ENCODE data around the gene CCL5. TPM values are rescaled to one million over a fixed set of nuclear protein-coding genes. Genes with fewer than 3 reads are reported as not detected.
"Not testable (repeated sequence)": the region's sequence is repeated elsewhere in the genome, so short reads cannot be mapped to it uniquely, and the experiment has no call there.

Gene CCL5
- total RNA-seq, 2 experiments from 2014 or later, result 33.1 to 50.4 TPM

GRCh38 chr17:35897772-35898171 is 17.6 kb upstream of the CCL5 start:
- H3K36me3 Mint-ChIP-seq (ENCODE audit: low read depth); H3K4me3 Mint-ChIP-seq; POLR2A ChIA-PET; intact Hi-C loops (cut with DNase I, micrococcal nuclease); H3K27me3 Mint-ChIP-seq; DNase-seq; H3K9me3 Mint-ChIP-seq (ENCODE audit: low read depth): not testable (repeated sequence)
- H3K4me1 Mint-ChIP-seq, result peaks cover 29% of the 10 kb centered on the region
- peak overlapping the region; percentile 81 for H3K27ac Mint-ChIP-seq
- CTCF ChIA-PET, result interaction anchor here (0.7 to 1.0 kb wide), 2 partner anchors 18 to 56 kb away, joined by 3 to 4 read pairs; partner anchors contain the start of gene CCL5
- ATAC-seq, result peak; percentile 56

GRCh38 chr17:35895636-35896587 is 15.8 kb upstream of the CCL5 start:
- peak overlapping the region; percentile 65 for H3K27ac Mint-ChIP-seq
- no peaks in the 10 kb centered on the region for H3K36me3 Mint-ChIP-seq (ENCODE audit: low read depth)
- ATAC-seq (peak; percentile 52), DNase-seq (peak; percentile 47)
- POLR2A ChIA-PET, result interaction anchor here (0.7 to 1.0 kb wide), 2 partner anchors 14 to 15 kb away, joined by 3 to 4 read pairs; no protein-coding TSS in a partner anchor
- intact Hi-C loops (cut with DNase I, micrococcal nuclease), result no loop called here
- H3K9me3 Mint-ChIP-seq (ENCODE audit: low read depth), result no peaks in the 10 kb centered on the region
- no peaks in the 10 kb centered on the region for H3K27me3 Mint-ChIP-seq
- H3K4me1 Mint-ChIP-seq, result peaks cover 41% of the 10 kb centered on the region
- CTCF ChIA-PET, result interaction anchor here (0.6 to 1.2 kb wide), 2 partner anchors 12 to 587 kb away, joined by 3 to 4 read pairs; no protein-coding TSS in a partner anchor
- no peak overlapping the region for H3K4me3 Mint-ChIP-seq

GRCh38 chr17:35894206-35894605 is 14.0 kb upstream of the CCL5 start:
- POLR2A ChIA-PET, result no interaction called here
- intact Hi-C loops (cut with DNase I, micrococcal nuclease), result no loop called here
- no peaks in the 10 kb centered on the region for H3K9me3 Mint-ChIP-seq (ENCODE audit: low read depth)
- DNase-seq (no peak), ATAC-seq (no peak)
- no peaks in the 10 kb centered on the region for H3K27me3 Mint-ChIP-seq
- H3K4me3 Mint-ChIP-seq, result no peak overlapping the region
- H3K36me3 Mint-ChIP-seq (ENCODE audit: low read depth), result no peaks in the 10 kb centered on the region
- H3K4me1 Mint-ChIP-seq, result peaks cover 50% of the 10 kb centered on the region
- H3K27ac Mint-ChIP-seq, result no peak overlapping the region
- CTCF ChIA-PET, result no interaction called here

GRCh38 chr17:35893751-35894150 is 13.6 kb upstream of the CCL5 start:
- DNase-seq (no peak), ATAC-seq (no peak)
- peaks cover 49% of the 10 kb centered on the region for H3K4me1 Mint-ChIP-seq
- H3K27me3 Mint-ChIP-seq, result no peaks in the 10 kb centered on the region
- no peaks in the 10 kb centered on the region for H3K36me3 Mint-ChIP-seq (ENCODE audit: low read depth)
- ChIA-PET POLR2A (no interaction called here), CTCF (interaction anchor here (1.4 kb wide), 1 partner anchor 16 kb away, joined by 3 read pairs; no protein-coding TSS in a partner anchor)
- no peak overlapping the region for H3K4me3 Mint-ChIP-seq
- intact Hi-C loops (cut with DNase I, micrococcal nuclease), result no loop called here
- H3K9me3 Mint-ChIP-seq (ENCODE audit: low read depth), result no peaks in the 10 kb centered on the region
- H3K27ac Mint-ChIP-seq, result no peak overlapping the region

GRCh38 chr17:35892091-35893035 is 12.2 kb upstream of the CCL5 start:
- H3K27me3 Mint-ChIP-seq, result no peaks in the 10 kb centered on the region
- ChIA-PET POLR2A (interaction anchor here (0.7 to 1.1 kb wide), 2 partner anchors 13 to 83 kb away, joined by 3 to 4 read pairs; partner anchors contain the start of gene TAF15), CTCF (interaction anchor here (0.6 to 1.4 kb wide), 5 partner anchors 9 to 46 kb away, joined by 3 to 4 read pairs (median 3); no protein-coding TSS in a partner anchor)
- no peaks in the 10 kb centered on the region for H3K36me3 Mint-ChIP-seq (ENCODE audit: low read depth)
- no peaks in the 10 kb centered on the region for H3K9me3 Mint-ChIP-seq (ENCODE audit: low read depth)
- DNase-seq, result peak; percentile 76
- peak overlapping the region; percentile 71 for H3K27ac Mint-ChIP-seq
- intact Hi-C loops (cut with DNase I, micrococcal nuclease), result no loop called here
- H3K4me1 Mint-ChIP-seq, result peaks cover 38% of the 10 kb centered on the region
- ATAC-seq, result peak; percentile 74
- no peak overlapping the region for H3K4me3 Mint-ChIP-seq

GRCh38 chr17:35891269-35891668 is 11.1 kb upstream of the CCL5 start:
- POLR2A ChIA-PET, result interaction anchor here (0.6 to 0.7 kb wide), 2 partner anchors 16 to 22 kb away, joined by 4 to 8 read pairs; no protein-coding TSS in a partner anchor
- Mint-ChIP-seq H3K4me1 (peaks cover 36% of the 10 kb centered on the region), H3K27ac (no peak overlapping the region), H3K9me3 (ENCODE audit: low read depth) (no peaks in the 10 kb centered on the region), H3K4me3 (no peak overlapping the region), H3K27me3 (no peaks in the 10 kb centered on the region), H3K36me3 (ENCODE audit: low read depth) (no peaks in the 10 kb centered on the region)
- CTCF ChIA-PET, result interaction anchor here (1.2 kb wide), 1 partner anchor 20 kb away, joined by 5 read pairs; no protein-coding TSS in a partner anchor
- intact Hi-C loops (cut with DNase I, micrococcal nuclease), result no loop called here
- ATAC-seq (no peak), DNase-seq (no peak)

- intact Hi-C loops (cut with DNase I, micrococcal nuclease), result no loop called here
- POLR2A ChIA-PET, result interaction anchor here (0.6 kb wide), 1 partner anchor 15 kb away, joined by 4 read pairs; no protein-coding TSS in a partner anchor
- H3K4me3 Mint-ChIP-seq, result no peak overlapping the region
- no peaks in the 10 kb centered on the region for H3K9me3 Mint-ChIP-seq (ENCODE audit: low read depth)
- no peak overlapping the region for H3K27ac Mint-ChIP-seq
- no peaks in the 10 kb centered on the region for H3K27me3 Mint-ChIP-seq
- peaks cover 33% of the 10 kb centered on the region for H3K4me1 Mint-ChIP-seq
- H3K36me3 Mint-ChIP-seq (ENCODE audit: low read depth), result no peaks in the 10 kb centered on the region
- CTCF ChIA-PET, result interaction anchor here (1.2 kb wide), 1 partner anchor 20 kb away, joined by 5 read pairs; no protein-coding TSS in a partner anchor
- peak; percentile 6 for ATAC-seq
- DNase-seq, result peak; percentile 34
Measured at GRCh38 chr17:35890774-35891155, 10.6 kb upstream of the CCL5 start.

GRCh38 chr17:35889818-35890773 is 9.9 kb upstream of the CCL5 start:
- Mint-ChIP-seq H3K9me3 (ENCODE audit: low read depth) (no peaks in the 10 kb centered on the region), H3K4me1 (peaks cover 33% of the 10 kb centered on the region), H3K27ac (no peak overlapping the region), H3K4me3 (no peak overlapping the region), H3K36me3 (ENCODE audit: low read depth) (no peaks in the 10 kb centered on the region), H3K27me3 (no peaks in the 10 kb centered on the region)
- ATAC-seq (no peak), DNase-seq (no peak)
- intact Hi-C loops (cut with DNase I, micrococcal nuclease), result no loop called here
- ChIA-PET POLR2A (interaction anchor here (0.5 kb wide), 1 partner anchor 69 kb away, joined by 3 read pairs; no protein-coding TSS in a partner anchor), CTCF (interaction anchor here (0.6 to 1.2 kb wide), 2 partner anchors 19 to 184 kb away, joined by 3 to 5 read pairs; no protein-coding TSS in a partner anchor)

GRCh38 chr17:35889241-35889640 is 9.1 kb upstream of the CCL5 start:
- intact Hi-C loops (cut with DNase I, micrococcal nuclease), result no loop called here
- peak; percentile 39 for DNase-seq
- Mint-ChIP-seq H3K9me3 (ENCODE audit: low read depth) (no peaks in the 10 kb centered on the region), H3K4me1 (peaks cover 33% of the 10 kb centered on the region), H3K27ac (peak overlapping the region; percentile 6), H3K36me3 (ENCODE audit: low read depth) (no peaks in the 10 kb centered on the region), H3K4me3 (no peak overlapping the region), H3K27me3 (no peaks in the 10 kb centered on the region)
- POLR2A ChIA-PET, result no interaction called here
- peak; percentile 66 for ATAC-seq
- CTCF ChIA-PET, result interaction anchor here (1.2 to 1.5 kb wide), 2 partner anchors 10 to 41 kb away, joined by 5 read pairs; no protein-coding TSS in a partner anchor

GRCh38 chr17:35878361-35878760 is 1.8 kb downstream of the CCL5 start:
- Mint-ChIP-seq H3K27me3 (no peaks in the 10 kb centered on the region), H3K36me3 (ENCODE audit: low read depth) (no peaks in the 10 kb centered on the region), H3K4me1 (peaks cover 29% of the 10 kb centered on the region), H3K27ac (peak overlapping the region; percentile 24), H3K9me3 (ENCODE audit: low read depth) (no peaks in the 10 kb centered on the region), H3K4me3 (no peak overlapping the region)
- no peak for DNase-seq
- intact Hi-C loops (cut with DNase I, micrococcal nuclease), result no loop called here
- CTCF ChIA-PET, result interaction anchor here (1.4 to 2.1 kb wide), 2 partner anchors 10 to 41 kb away, joined by 3 to 5 read pairs; no protein-coding TSS in a partner anchor
- POLR2A ChIA-PET, result no interaction called here
- no peak for ATAC-seq

Data from activated CD4-positive, alpha-beta T cell treated with anti-CD3 and anti-CD28 coated beads for 36 hours (primary cell).